RPMI8226 (cell line): Measurements from ENCODE around the gene SLC30A7.
"Not testable (repeated sequence)": the region's sequence is repeated elsewhere in the genome, so short reads cannot be mapped to it uniquely, and the experiment has no call there.

Source experiments
- DNase-seq: peaks from one replicate; pipeline ENCODE4 v3.0.0-alpha.2; 2015

Gene SLC30A7

GRCh38 chr1:100891380-100891779, 4.5 kb upstream of the SLC30A7 start:
- no peak for DNase-seq

GRCh38 chr1:100892554-100892953, 3.3 kb upstream of the SLC30A7 start:
- no peak for DNase-seq

DNA sequence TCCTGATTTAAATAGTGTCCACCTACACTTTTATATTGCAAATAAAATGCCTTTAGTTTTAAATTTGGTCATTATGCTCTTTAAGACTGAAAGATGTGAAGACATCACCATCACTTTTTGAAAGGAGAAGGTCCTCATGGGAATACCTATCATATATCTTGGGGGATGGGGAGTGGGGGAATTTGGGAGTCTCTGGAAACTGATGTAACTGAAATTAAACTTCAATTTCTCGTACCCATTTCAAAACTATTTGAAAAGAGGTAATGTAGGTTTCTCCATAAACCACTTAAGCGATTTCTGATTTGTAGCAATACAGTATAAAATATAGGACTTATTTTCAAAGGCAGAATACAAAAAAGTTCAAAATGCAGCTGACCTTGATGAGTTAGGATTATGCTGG, 2.2 kb upstream of the SLC30A7 start:
- DNase-seq = no peak

- DNase-seq = peak; percentile 75
Observed at GRCh38 chr1:100894603-100895539, 1.0 kb upstream of the SLC30A7 start, which contains the start of gene EXTL2. TSS of gene EXTL2 (minus strand) at chr1:100894842. CDS start at chr1:100888757, 6,085 bp downstream.

DNA sequence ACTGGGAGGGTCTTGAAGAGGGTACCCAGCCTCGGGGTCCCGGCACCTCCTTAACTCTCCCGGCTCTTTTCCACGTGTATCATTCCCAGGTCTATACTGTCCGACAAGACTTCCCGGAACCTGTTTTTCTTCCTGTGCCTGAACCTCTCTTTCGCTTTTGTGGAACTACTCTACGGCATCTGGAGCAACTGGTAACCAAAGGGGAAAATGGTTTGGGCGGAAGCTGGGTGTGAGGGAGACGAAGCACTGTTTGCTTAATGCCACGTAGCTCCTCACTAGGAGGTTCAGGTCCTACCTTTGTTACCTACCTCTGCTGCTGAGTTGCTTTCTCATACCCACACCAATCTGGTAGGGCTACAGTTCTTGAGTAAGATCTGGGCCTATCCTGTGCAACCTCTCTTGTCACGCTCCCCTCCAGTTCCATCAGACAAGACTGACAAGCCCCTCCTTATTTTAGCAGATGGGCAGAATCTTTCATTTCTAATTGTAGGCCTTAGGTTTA, 642 bp downstream of the SLC30A7 start:
- peak; percentile 58 for DNase-seq

- DNase-seq = no peak
Observed at GRCh38 chr1:100902365-100902764, 6.5 kb downstream of the SLC30A7 start.

- DNase-seq = no peak
Observed at GRCh38 chr1:100903777-100904176, 7.9 kb downstream of the SLC30A7 start.

GRCh38 chr1:100904528-100904927, 8.6 kb downstream of the SLC30A7 start:
- no peak for DNase-seq

DNA sequence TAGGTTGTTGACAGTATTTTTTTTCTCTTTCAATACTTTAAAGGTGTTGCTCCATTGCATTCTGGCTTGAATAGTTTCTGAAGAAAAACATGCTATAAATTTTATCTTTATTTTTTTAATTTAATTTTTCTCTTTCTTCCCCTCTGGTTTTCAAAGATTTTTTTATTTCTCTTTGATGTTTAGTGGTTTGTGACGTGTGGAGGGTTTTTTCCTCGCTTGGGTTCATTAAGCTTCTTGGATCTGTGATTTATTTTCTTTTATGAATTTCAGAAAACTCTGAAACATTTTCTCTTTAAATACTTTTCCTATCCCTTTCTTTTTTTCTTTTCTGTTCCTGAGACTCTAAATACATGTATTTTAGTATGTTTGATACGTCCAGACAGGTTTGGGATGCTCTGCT, 9.3 kb downstream of the SLC30A7 start:
- DNase-seq = no peak

- DNase-seq = no peak
Observed at GRCh38 chr1:100907887-100908286, 12.0 kb downstream of the SLC30A7 start.

GRCh38 chr1:100909018-100909417, 13.1 kb downstream of the SLC30A7 start:
- DNase-seq = no peak

DNA sequence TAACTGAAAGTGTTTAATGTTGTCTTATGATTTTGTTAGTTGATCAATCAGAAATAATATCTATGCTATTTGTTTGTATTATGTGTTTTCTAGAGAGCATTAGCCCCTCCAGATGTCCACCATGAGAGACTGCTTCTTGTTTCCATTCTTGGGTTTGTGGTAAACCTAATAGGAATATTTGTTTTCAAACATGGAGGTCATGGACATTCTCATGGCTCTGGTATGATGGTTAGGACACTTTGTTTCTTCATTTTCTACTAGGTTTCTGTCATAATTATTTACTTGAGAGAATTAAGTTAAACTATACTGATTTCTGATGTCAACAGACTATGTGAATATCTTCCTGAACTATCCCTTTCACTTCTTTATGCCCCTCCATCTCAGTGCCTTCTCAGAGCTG, 16.1 kb downstream of the SLC30A7 start:
- DNase-seq = no peak

DNA sequence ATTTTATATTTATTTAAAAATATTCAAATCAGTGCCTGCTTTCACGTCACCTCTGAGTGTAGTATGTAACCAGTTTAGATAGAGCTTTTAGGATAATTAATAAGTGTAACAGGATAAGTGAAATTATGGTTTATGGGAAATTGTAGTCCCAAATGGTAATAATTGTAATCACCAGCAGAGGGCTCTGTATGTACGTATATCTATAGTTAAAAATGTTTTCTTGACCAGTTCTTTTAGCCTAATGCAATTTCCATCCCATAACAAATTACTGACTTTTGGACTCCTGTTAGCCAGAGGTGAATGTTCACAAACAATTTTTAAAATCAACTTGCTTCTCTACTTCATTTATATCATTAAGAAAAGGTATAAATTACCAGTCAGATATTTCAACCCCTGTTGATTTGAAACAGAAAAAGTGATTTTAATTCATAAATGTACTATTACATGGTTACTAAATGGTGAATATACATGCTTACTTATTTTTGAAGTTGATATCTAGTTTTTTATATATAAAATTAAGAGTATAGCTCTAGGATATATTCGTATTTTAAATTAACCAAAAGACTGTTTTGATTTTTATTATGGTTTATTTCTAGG, 25.3 kb downstream of the SLC30A7 start:
- DNase-seq = peak; percentile 47

DNA sequence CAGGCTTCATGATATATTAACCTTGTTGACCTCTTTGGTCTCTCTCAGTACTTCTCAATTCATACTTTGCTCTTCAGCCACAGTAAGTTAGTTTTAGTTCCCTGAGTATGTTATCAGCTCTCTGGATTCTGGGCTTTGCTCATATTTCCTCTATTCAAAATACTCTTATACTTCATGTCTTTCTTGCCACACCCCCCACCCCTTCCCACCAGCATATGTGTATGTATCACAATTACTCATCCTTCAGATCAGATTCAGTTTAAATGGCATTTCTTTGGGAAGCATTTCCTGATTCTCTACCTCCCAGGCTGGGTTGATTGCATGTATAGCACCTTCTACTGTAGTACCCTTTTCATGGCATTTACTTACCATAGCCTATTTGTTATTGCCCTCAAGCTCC, 28.3 kb downstream of the SLC30A7 start:
- DNase-seq = no peak

- DNase-seq = no peak
Observed at GRCh38 chr1:100924991-100925390, 29.1 kb downstream of the SLC30A7 start.

DNA sequence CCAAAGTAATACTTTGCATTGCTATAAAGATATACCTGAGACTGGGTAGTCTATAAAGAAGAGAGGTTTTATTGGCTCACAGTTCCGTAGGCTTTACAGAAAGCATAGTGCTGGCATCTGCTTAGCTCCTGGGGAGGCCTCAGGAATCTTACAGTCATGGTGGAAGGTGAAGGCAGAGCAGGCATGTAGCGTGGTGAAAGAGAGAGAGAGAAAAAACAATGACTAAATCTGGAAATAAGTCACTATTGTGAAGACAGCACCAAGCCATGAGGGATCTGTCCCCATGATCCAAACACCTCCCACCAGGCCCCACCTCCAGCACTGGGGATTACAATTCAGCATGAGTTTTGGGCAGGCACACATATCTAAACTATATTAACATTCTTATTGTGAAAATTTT, 30.4 kb downstream of the SLC30A7 start:
- no peak for DNase-seq

- no peak for DNase-seq
Observed at GRCh38 chr1:100927276-100927675, 31.4 kb downstream of the SLC30A7 start.

- no peak for DNase-seq
Observed at GRCh38 chr1:100928128-100928527, 32.2 kb downstream of the SLC30A7 start.

GRCh38 chr1:100930494-100930893, 34.6 kb downstream of the SLC30A7 start:
- DNase-seq = no peak

- DNase-seq = no peak
Observed at GRCh38 chr1:100931716-100932115, 35.8 kb downstream of the SLC30A7 start.

DNA sequence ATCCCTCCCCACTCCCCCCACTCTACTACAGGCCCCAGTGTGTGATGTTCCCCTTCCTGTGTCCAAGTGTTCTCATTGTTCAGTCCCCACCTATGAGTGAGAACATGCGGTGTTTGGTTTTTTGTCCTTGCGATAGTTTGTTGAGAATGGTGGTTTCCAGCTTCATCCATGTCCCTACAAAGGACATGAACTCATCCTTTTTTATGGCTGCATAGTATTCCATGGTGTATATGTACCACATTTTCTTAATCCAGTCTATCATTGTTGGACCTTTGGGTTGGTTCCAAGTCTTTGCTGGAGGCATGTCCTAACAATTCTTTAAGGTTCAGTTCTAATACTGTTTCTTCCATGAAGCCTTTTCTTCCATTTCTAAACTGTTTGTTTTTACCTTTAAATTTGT, 37.7 kb downstream of the SLC30A7 start:
- DNase-seq = not testable (repeated sequence)

GRCh38 chr1:100936194-100936967, 40.5 kb downstream of the SLC30A7 start:
- DNase-seq = no peak

DNA sequence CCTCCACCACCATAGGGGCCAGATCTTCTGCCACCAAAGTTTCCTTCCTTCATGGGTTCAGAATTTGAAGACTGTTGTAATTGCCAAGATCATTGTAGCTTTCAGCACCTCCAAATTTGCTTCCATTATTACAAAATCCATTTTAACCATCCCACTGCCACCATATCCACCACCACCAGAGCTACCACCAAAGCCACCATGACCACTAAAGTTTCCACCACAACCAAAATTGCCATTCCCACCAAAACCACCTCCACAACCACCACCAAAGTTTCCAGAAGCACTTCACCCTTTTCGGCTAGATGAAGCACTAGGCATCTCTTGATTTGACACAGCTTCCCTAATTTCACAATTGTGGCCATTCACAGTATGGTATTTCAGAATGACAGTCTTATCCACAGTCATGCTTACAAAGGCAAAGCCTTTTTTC, 45.2 kb downstream of the SLC30A7 start:
- DNase-seq = no peak
